Endothelial cell (in vitro differentiated cells): ENCODE measurements around the gene APBA3. TPM values are rescaled to one million over a fixed set of nuclear protein-coding genes. Genes with fewer than 3 reads are reported as not detected.

Experiments used
- DNase-seq: peaks from one replicate; pipeline ENCODE4 v3.0.0; 2021; ENCODE audit warnings: low spot score
- H3K27ac Mint-ChIP-seq: one replicate; pipeline ENCODE4 v1.8.0; 2021; ENCODE audit warnings: mixed read lengths, inconsistent platforms; ENCODE audit not compliant: unreplicated experiment
- H3K27me3 Mint-ChIP-seq: one replicate; pipeline ENCODE4 v1.8.0; 2021; ENCODE audit warnings: mild to moderate bottlenecking, moderate library complexity, mixed read lengths, inconsistent platforms; ENCODE audit not compliant: unreplicated experiment
- H3K36me3 Mint-ChIP-seq: one replicate; pipeline ENCODE4 v1.8.0; 2021; ENCODE audit warnings: mild to moderate bottlenecking, low read depth, mixed read lengths, inconsistent platforms; ENCODE audit not compliant: unreplicated experiment
- H3K4me1 Mint-ChIP-seq: one replicate; pipeline ENCODE4 v1.8.0; 2021; ENCODE audit warnings: mild to moderate bottlenecking, mixed read lengths, inconsistent platforms; ENCODE audit not compliant: unreplicated experiment
- H3K4me3 Mint-ChIP-seq: one replicate; pipeline ENCODE4 v1.8.0; 2021; ENCODE audit warnings: mild to moderate bottlenecking, mixed read lengths, inconsistent platforms; ENCODE audit not compliant: unreplicated experiment
- H3K9me3 Mint-ChIP-seq: one replicate; pipeline ENCODE4 v1.8.0; 2021; ENCODE audit warnings: mixed read lengths, inconsistent platforms; ENCODE audit not compliant: unreplicated experiment
- CTCF ChIP-seq: fragments of 200-600 bp; sonication (generic); IDR thresholded peaks from one replicate; pipeline ENCODE4 v1.5.0; 2021; ENCODE audit warnings: antibody characterized with exemption; ENCODE audit not compliant: unreplicated experiment
- total RNA-seq: library from RNA; stranded (reverse); fragmentation: NEBNext Ultra II Directional; extraction: Animal tissue kit (Norgen Biotek cat#: 25700); gene quantifications from one replicate; pipeline ENCODE4 v1.2.1, GENCODE V29; 2021; ENCODE audit not compliant: unreplicated experiment

Gene APBA3
- total RNA-seq, 1 donor from 2014 or later: 23.8 TPM

GRCh38 chr19:3723883-3724282 is 37.6 kb downstream of the APBA3 start:
- Mint-ChIP-seq H3K4me3 (no peak overlapping the region), H3K27me3 (no peaks in the 10 kb centered on the region), H3K4me1 (peaks cover 2% of the 10 kb centered on the region), H3K27ac (no peak overlapping the region), H3K9me3 (no peaks in the 10 kb centered on the region), H3K36me3 (no peaks in the 10 kb centered on the region)
- TF ChIP-seq CTCF: no peak
- no peak for DNase-seq

- H3K4me3 Mint-ChIP-seq: no peak overlapping the region
- H3K27me3 Mint-ChIP-seq: no peaks in the 10 kb centered on the region
- no peak overlapping the region for H3K27ac Mint-ChIP-seq
- no peak for TF ChIP-seq CTCF
- no peak for DNase-seq
- no peaks in the 10 kb centered on the region for H3K9me3 Mint-ChIP-seq
- no peaks in the 10 kb centered on the region for H3K36me3 Mint-ChIP-seq
- peaks cover 2% of the 10 kb centered on the region for H3K4me1 Mint-ChIP-seq
These were observed 38.4 kb downstream of the APBA3 start for GRCh38 chr19:3723110-3723488.

GRCh38 chr19:3722443-3723109 is 38.9 kb downstream of the APBA3 start:
- Mint-ChIP-seq H3K27me3 (no peaks in the 10 kb centered on the region), H3K4me3 (peak overlapping the region; percentile 73), H3K36me3 (no peaks in the 10 kb centered on the region), H3K9me3 (no peaks in the 10 kb centered on the region), H3K27ac (no peak overlapping the region), H3K4me1 (peaks cover 2% of the 10 kb centered on the region)
- peak; percentile 35 for DNase-seq
- no peak for TF ChIP-seq CTCF

- peaks cover 2% of the 10 kb centered on the region for H3K4me1 Mint-ChIP-seq
- no peak for DNase-seq
- no peaks in the 10 kb centered on the region for H3K27me3 Mint-ChIP-seq
- no peaks in the 10 kb centered on the region for H3K9me3 Mint-ChIP-seq
- no peak overlapping the region for H3K27ac Mint-ChIP-seq
- peak overlapping the region; percentile 73 for H3K4me3 Mint-ChIP-seq
- H3K36me3 Mint-ChIP-seq: no peaks in the 10 kb centered on the region
- TF ChIP-seq CTCF: no peak
These were observed 39.5 kb downstream of the APBA3 start for GRCh38 chr19:3721887-3722442.

GRCh38 chr19:3721131-3721886 is 40.2 kb downstream of the APBA3 start:
- Mint-ChIP-seq H3K27ac (no peak overlapping the region), H3K4me3 (no peak overlapping the region), H3K27me3 (peaks cover 3% of the 10 kb centered on the region), H3K9me3 (no peaks in the 10 kb centered on the region), H3K4me1 (peaks cover 2% of the 10 kb centered on the region), H3K36me3 (no peaks in the 10 kb centered on the region)
- DNase-seq: peak; percentile 97
- no peak for TF ChIP-seq CTCF
